ENCODE results near the gene ZNF30.
A peak's percentile ranks its signal among the peaks of the same experiment; 100 is the strongest.

Gene ZNF30

DNA sequence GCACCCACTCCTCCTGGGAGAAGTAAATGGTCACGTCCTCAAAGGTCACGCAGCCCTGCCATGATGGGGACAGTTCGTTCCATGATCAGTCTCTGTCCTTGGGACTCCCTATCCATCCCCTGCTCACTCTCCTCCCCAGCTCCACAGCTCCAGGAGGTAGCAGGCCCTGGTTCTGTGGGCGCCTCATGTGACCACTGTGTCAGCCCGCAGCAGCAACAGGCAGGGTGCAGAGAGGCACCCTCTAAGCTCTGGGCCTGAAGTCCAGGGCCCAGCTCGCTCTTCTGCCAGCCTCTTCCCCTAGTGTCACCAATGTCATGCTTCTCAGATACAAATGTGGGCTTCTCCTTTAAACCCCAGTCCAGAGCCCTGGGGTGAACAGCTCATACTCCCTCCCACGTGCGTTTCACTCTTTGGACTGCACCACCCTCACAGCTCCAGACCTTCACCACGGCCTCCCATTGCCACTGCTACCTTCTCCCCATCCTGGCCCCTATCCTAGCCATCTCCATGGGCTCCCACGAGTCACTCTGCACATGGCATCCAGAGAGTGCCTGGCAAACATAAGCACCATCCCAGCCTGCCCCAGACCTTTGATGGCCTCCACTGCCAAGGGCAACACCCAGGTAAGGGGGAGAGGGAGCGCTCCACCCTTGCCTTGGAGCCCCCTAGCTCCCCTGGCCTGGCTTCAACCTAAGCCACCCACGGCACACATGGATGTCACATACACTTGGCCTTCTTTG is 34.4 kb downstream of the ZNF30 start:
- Histone ChIP-seq H3K4me3 (replicated peaks; ENCODE audit: low read depth, low read length) (no peak overlapping the region), H3K36me3 (ENCODE audit: control insufficient read depth, insufficient read depth, low read length) (peaks cover 22% of the 10 kb centered on the region), H3K27me3 (replicated peaks; ENCODE audit: control insufficient read depth, insufficient read depth, low read length) (no peaks in the 10 kb centered on the region)
- TF ChIP-seq, protein P1, sequence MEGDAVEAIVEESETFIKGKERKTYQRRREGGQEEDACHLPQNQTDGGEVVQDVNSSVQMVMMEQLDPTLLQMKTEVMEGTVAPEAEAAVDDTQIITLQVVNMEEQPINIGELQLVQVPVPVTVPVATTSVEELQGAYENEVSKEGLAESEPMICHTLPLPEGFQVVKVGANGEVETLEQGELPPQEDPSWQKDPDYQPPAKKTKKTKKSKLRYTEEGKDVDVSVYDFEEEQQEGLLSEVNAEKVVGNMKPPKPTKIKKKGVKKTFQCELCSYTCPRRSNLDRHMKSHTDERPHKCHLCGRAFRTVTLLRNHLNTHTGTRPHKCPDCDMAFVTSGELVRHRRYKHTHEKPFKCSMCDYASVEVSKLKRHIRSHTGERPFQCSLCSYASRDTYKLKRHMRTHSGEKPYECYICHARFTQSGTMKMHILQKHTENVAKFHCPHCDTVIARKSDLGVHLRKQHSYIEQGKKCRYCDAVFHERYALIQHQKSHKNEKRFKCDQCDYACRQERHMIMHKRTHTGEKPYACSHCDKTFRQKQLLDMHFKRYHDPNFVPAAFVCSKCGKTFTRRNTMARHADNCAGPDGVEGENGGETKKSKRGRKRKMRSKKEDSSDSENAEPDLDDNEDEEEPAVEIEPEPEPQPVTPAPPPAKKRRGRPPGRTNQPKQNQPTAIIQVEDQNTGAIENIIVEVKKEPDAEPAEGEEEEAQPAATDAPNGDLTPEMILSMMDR (IDR thresholded peaks at IDR 0.05; ENCODE audit: insufficient read depth, low read length, poor library complexity, severe bottlenecking): no peak
- DNase-seq (ENCODE audit: extremely low read depth, insufficient read length): no peak

DNA sequence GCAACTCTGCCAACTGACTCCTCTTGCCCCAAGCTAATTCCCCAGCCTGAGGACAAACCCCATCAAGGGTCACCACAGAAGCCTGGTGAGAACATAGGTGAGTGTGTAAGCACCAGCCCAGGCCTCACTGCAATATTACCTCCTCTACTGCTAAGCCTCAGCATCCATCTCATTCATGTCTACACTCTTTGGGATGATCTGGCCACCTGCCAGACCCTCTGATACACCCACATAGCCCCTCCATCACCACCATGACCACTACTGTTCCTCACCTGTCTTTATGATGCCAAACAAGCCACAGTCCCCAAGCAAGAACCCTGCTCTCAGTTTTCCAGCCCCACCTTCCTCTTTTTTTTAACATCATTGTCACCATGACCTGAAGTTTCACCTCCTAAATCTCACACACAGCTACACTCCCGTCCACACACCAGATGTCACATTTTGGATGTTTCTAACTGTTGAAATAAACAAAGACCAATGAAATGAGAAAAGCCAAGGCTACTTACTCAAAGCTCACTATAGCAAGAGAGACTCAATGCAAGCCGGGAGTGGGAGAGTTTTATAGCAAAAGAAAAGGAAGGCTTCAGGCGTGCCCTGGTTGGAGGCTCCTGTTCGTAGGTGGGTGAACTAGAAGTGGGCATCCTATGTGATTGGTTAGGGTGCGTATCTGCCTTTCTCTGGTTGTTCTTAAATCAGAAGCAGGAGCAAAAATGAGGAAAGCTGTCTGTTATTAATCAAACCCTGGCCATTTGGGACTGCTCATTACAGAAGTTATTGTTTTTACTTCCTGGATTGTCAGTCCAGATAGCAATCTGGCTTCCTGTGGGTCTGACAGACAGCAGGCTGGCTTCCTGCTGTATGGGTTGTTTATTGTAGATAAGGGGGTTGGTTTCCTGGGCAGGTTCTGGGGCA is 35.3 kb downstream of the ZNF30 start:
- TF ChIP-seq, protein P1 (IDR thresholded peaks at IDR 0.05; ENCODE audit: insufficient read depth, low read length, poor library complexity, severe bottlenecking): no peak
- peaks cover 22% of the 10 kb centered on the region for H3K36me3 ChIP-seq (ENCODE audit: control insufficient read depth, insufficient read depth, low read length)
- DNase-seq (ENCODE audit: extremely low read depth, insufficient read length): no peak

DNA sequence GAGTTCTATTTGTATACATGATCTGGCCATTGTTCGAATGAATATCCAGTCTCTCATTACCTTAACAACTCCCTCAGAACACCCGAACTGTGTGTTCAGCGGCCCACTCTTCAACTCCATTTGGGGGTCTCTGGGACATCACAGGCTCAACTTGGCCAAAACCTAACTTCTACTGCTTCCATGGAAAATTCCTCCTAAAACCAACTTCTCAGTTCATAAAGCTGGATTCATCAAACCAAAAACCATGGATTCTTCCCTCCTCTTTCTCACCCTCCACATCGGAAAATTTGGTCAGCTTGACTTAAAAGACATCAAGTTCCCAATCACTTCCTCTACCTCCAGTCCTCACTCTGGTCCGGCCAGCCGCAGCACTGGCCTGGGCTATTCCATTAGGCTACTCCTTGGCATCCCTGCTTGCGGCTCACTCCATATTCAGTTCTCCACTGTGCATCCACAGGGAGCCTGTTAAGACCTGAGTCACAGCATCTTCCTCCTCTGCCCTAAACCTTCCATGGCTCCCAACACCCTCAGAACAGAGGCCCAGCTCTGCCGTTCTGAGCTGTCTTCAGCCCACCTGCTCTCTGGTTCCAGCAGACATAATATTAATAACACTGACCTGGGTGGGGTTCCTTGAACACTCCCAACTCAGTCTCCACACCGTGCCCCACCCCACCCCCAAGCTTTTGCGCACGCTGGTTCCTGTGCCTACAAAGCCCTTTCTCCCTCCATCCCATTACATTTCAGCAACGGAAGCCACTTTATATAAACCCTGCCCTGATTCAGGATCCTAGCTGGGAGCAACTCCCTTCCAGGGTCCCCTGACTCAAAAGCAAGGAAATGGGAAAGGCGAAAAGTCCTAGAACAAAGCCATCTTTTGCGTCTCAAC is 36.2 kb downstream of the ZNF30 start:
- no peaks in the 10 kb centered on the region for H3K27me3 ChIP-seq (replicated peaks; ENCODE audit: control insufficient read depth, insufficient read depth, low read length)
- H3K36me3 ChIP-seq (ENCODE audit: control insufficient read depth, insufficient read depth, low read length): peaks cover 21% of the 10 kb centered on the region
- TF ChIP-seq, protein P1 (IDR thresholded peaks at IDR 0.05; ENCODE audit: insufficient read depth, low read length, poor library complexity, severe bottlenecking): no peak
- H3K4me3 ChIP-seq (replicated peaks; ENCODE audit: low read depth, low read length): peak overlapping the region; percentile 85
- DNase-seq (ENCODE audit: extremely low read depth, insufficient read length): no peak

More for the DNA sequence above, 35.3 kb downstream of the ZNF30 start:
- Histone ChIP-seq H3K4me3 (replicated peaks; ENCODE audit: low read depth, low read length) (peak overlapping the region; percentile 85; the same call in 1 of the 2 replicates), H3K27me3 (replicated peaks; ENCODE audit: control insufficient read depth, insufficient read depth, low read length) (no peaks in the 10 kb centered on the region)

DNA sequence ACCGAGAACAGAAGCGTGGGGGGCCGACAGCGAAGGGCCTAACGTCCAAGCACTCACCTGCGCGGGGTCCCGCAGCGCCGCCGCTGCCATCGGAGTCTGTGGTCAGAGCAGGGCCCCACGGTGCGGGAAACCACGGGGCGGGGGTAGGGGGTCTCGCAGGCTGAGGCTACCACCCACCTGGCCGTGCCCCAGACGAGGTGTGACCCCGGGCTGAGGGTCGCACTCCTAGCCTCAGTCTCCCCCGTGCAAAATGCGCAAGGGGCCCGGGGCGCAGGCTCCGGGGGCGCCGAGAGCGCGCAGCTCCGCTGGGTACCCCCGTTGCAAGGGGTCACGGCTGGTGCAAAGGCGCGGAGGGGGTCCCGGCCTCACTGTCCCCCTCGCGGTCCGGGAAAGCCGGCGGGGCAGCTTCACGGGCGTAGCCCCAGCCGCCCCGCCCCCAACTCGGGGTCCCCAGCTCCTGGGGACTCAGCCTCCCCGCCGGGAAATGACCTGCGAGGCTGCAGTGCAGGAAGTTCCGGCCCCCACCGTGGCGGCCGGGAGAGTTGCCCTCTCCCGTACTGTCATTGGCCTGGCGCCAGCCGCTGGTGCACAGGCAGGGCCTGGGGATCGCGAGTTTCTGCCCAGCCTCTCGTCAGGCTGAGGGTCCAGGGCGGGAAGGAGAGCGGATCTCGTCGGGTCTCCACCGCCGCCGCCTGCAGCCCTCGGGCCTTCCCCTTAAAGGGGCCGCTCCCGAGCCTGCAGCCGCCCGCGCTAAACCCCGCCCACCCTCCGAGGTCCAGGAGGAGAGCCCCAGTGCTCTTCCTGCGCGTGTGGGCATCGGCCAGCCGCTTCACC is 37.1 kb downstream of the ZNF30 start, which contains the start of gene ZNF792:
Gene ZNF792, minus strand, starts transcription at position 657 of the 834 bp plus-strand sequence. Its CDS starts 567 bp downstream, at position 90.
- Histone ChIP-seq H3K4me3 (replicated peaks; ENCODE audit: low read depth, low read length) (peak within 1 kb of the TSS; percentile 85), H3K27me3 (replicated peaks; ENCODE audit: control insufficient read depth, insufficient read depth, low read length) (no peaks in the 10 kb centered on the region), H3K36me3 (ENCODE audit: control insufficient read depth, insufficient read depth, low read length) (peaks cover 15% of the 10 kb centered on the region)
- DNase-seq (ENCODE audit: extremely low read depth, insufficient read length): peak; percentile 70
- TF ChIP-seq, protein P1 (IDR thresholded peaks at IDR 0.05; ENCODE audit: insufficient read depth, low read length, poor library complexity, severe bottlenecking): no peak

All from GM06990 (cell line).